HTR-8/SVneo (cell line): ENCODE data around the gene SSPN.

ENCODE experiments used
- DNase-seq: peaks from one replicate; pipeline ENCODE4 v3.0.0; 2011; ENCODE audit warnings: low spot score, mixed read lengths; ENCODE audit not compliant: insufficient read length
- FAIRE-seq: peaks from 2 replicates; lab custom pipeline; 2011; peaks lifted over from hg19 to GRCh38; lab: Jason Lieb, UNC

SSPN gene

GRCh38 chr12:26195250-26195640 lies at the start of gene SSPN:
Gene SSPN (plus strand): TSS chr12:26195573. CDS start chr12:26195673, 100 bp downstream.
- DNase-seq (peak; percentile 41), FAIRE-seq (peak; percentile 71)

- DNase-seq, result no peak
- FAIRE-seq, result peak; percentile 20
Observed at GRCh38 chr12:26148291-26148690, 47.1 kb upstream of the SSPN start.

- DNase-seq (no peak), FAIRE-seq (no peak)
Observed at GRCh38 chr12:26149968-26150500, 45.3 kb upstream of the SSPN start.

- FAIRE-seq (no peak), DNase-seq (no peak)
Observed at GRCh38 chr12:26150736-26151450, 44.5 kb upstream of the SSPN start.

- FAIRE-seq, result no peak
Observed at GRCh38 chr12:26152507-26153102, 42.8 kb upstream of the SSPN start.

GRCh38 chr12:26153421-26154154 lies 41.8 kb upstream of the SSPN start:
- DNase-seq, result peak; percentile 74
- peak; percentile 70 for FAIRE-seq

More at GRCh38 chr12:26152507-26153102, 42.8 kb upstream of the SSPN start:
- DNase-seq, result no peak

- DNase-seq (no peak), FAIRE-seq (peak; percentile 9)
Observed at GRCh38 chr12:26156201-26156871, 39.0 kb upstream of the SSPN start.

- no peak for DNase-seq
Observed at GRCh38 chr12:26157001-26157400, 38.4 kb upstream of the SSPN start.

GRCh38 chr12:26158078-26158764 lies 37.2 kb upstream of the SSPN start:
- peak; percentile 48 for FAIRE-seq
- no peak for DNase-seq

More at GRCh38 chr12:26157001-26157400, 38.4 kb upstream of the SSPN start:
- peak; percentile 28 for FAIRE-seq

- no peak for FAIRE-seq
- DNase-seq, result no peak
Observed at GRCh38 chr12:26162174-26162573, 33.2 kb upstream of the SSPN start.

GRCh38 chr12:26162905-26163304 lies 32.5 kb upstream of the SSPN start:
- FAIRE-seq (peak; percentile 59), DNase-seq (no peak)

GRCh38 chr12:26164118-26164517 lies 31.3 kb upstream of the SSPN start:
- FAIRE-seq (peak; percentile 52), DNase-seq (no peak)

- no peak for FAIRE-seq
Observed at GRCh38 chr12:26172013-26172412, 23.4 kb upstream of the SSPN start.

GRCh38 chr12:26172539-26172938 lies 22.8 kb upstream of the SSPN start:
- FAIRE-seq (no peak), DNase-seq (no peak)

More at GRCh38 chr12:26172013-26172412, 23.4 kb upstream of the SSPN start:
- DNase-seq, result no peak

GRCh38 chr12:26172946-26173552 lies 22.3 kb upstream of the SSPN start:
- FAIRE-seq (no peak), DNase-seq (no peak)

GRCh38 chr12:26176725-26177124 lies 18.6 kb upstream of the SSPN start:
- FAIRE-seq, result no peak
- DNase-seq, result no peak

GRCh38 chr12:26177283-26177682 lies 18.1 kb upstream of the SSPN start:
- DNase-seq (no peak), FAIRE-seq (no peak)

GRCh38 chr12:26179826-26180225 lies 15.5 kb upstream of the SSPN start:
- DNase-seq (no peak), FAIRE-seq (no peak)

GRCh38 chr12:26182377-26182776 lies 13.0 kb upstream of the SSPN start:
- DNase-seq (no peak), FAIRE-seq (no peak)
